HG02870 (cell line): ENCODE results near the gene GOLGA6A.
"Not testable (repeated sequence)": the region's sequence is repeated elsewhere in the genome, so short reads cannot be mapped to it uniquely, and the experiment has no call there.

Experiments used
- ATAC-seq: cut with Tn5 transposase; IDR thresholded peaks from one replicate; pipeline ENCODE4 v1.9.1; 2021; ENCODE audit warnings: mild to moderate bottlenecking, moderate library complexity; ENCODE audit not compliant: unreplicated experiment

GOLGA6A gene

GRCh38 chr15:74108111-74108510, 25.8 kb upstream of the GOLGA6A start:
- ATAC-seq = no peak

GRCh38 chr15:74099963-74100733, 17.8 kb upstream of the GOLGA6A start:
- ATAC-seq = not testable (repeated sequence)

- not testable (repeated sequence) for ATAC-seq
These were observed 14.6 kb upstream of the GOLGA6A start for GRCh38 chr15:74096753-74097474.

- ATAC-seq = not testable (repeated sequence)
These were observed 13.3 kb upstream of the GOLGA6A start for GRCh38 chr15:74095610-74096009.

GRCh38 chr15:74094567-74094966, 12.2 kb upstream of the GOLGA6A start:
- not testable (repeated sequence) for ATAC-seq

- ATAC-seq = not testable (repeated sequence)
These were observed 6.6 kb downstream of the GOLGA6A start for GRCh38 chr15:74075781-74076180.

- ATAC-seq = not testable (repeated sequence)
These were observed 9.6 kb downstream of the GOLGA6A start for GRCh38 chr15:74072614-74073337.

- not testable (repeated sequence) for ATAC-seq
These were observed 10.2 kb downstream of the GOLGA6A start for GRCh38 chr15:74072132-74072531.

GRCh38 chr15:74071645-74072044, 10.7 kb downstream of the GOLGA6A start:
- not testable (repeated sequence) for ATAC-seq

- ATAC-seq = peak; percentile 53
These were observed 16.5 kb downstream of the GOLGA6A start for GRCh38 chr15:74065684-74066411.

GRCh38 chr15:74064822-74065221, 17.5 kb downstream of the GOLGA6A start:
- not testable (repeated sequence) for ATAC-seq

GRCh38 chr15:74064183-74064582, 18.2 kb downstream of the GOLGA6A start:
- not testable (repeated sequence) for ATAC-seq

GRCh38 chr15:74063425-74064146, 18.8 kb downstream of the GOLGA6A start:
- ATAC-seq = not testable (repeated sequence)

GRCh38 chr15:74062671-74063070, 19.7 kb downstream of the GOLGA6A start:
- no peak for ATAC-seq

GRCh38 chr15:74062236-74062635, 20.1 kb downstream of the GOLGA6A start:
- no peak for ATAC-seq

- no peak for ATAC-seq
These were observed 22.1 kb downstream of the GOLGA6A start for GRCh38 chr15:74060251-74060650.

GRCh38 chr15:74059050-74059833, 23.1 kb downstream of the GOLGA6A start:
- ATAC-seq = not testable (repeated sequence)

- ATAC-seq = not testable (repeated sequence)
These were observed 26.0 kb downstream of the GOLGA6A start for GRCh38 chr15:74056330-74056729.

GRCh38 chr15:74055804-74056203, 26.5 kb downstream of the GOLGA6A start:
- ATAC-seq = no peak
